ENCODE measurements around the gene TRIM28.

DNA sequence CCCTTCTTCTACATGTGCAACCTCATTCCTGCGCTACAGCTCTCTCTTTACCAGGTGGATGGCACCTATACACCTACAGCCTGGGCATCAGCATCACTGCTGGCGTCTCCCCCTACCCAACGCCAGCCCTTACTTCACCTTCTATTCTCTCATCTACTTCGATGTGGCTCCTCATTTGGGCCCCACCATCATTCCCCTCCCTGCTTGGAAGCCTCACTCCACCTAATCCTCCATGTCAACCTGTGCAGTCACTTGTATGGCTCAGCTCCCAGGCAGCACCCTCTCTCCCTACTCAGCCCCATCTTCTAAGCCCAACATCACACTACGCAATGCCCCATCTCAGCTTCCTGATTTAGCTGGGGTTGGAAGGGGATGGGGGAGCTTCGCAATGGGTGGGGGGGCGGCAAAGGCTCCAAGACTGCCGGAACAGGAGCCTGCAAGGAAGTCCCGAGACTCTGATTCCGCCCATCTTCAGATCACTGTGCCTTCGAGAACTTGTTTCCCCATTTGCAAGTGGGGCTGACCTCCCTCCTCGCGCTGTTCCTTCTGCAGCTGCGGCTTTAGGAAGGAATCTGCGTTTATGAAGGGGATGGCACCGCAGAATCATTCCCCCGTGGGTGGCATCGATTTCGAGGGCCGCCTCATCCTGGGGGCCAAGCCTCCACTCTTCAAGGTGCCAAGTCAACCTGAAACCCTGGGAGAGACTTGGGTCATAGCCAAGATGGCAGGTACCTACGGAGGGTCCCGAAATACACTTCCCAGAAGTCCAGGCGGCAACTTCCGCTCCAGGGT, 28.4 kb downstream of the TRIM28 start:
- TF ChIP-seq, protein P1, sequence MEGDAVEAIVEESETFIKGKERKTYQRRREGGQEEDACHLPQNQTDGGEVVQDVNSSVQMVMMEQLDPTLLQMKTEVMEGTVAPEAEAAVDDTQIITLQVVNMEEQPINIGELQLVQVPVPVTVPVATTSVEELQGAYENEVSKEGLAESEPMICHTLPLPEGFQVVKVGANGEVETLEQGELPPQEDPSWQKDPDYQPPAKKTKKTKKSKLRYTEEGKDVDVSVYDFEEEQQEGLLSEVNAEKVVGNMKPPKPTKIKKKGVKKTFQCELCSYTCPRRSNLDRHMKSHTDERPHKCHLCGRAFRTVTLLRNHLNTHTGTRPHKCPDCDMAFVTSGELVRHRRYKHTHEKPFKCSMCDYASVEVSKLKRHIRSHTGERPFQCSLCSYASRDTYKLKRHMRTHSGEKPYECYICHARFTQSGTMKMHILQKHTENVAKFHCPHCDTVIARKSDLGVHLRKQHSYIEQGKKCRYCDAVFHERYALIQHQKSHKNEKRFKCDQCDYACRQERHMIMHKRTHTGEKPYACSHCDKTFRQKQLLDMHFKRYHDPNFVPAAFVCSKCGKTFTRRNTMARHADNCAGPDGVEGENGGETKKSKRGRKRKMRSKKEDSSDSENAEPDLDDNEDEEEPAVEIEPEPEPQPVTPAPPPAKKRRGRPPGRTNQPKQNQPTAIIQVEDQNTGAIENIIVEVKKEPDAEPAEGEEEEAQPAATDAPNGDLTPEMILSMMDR (IDR thresholded peaks at IDR 0.05 in 2 of 3, conservative IDR thresholded peaks at IDR 0.05 in 1 of 3; ENCODE audit: borderline replicate concordance in 1 of 3, insufficient read depth in 1 of 3, low read depth in 2 of 3, low read length in 2 of 3) = no peak
- TF ChIP-seq POLR2A (IDR thresholded peaks at IDR 0.05; ENCODE audit: borderline replicate concordance, extremely low read depth, insufficient read depth, insufficient read length) (no peak), EZH2 (IDR thresholded peaks at IDR 0.05) (no peak)
- TF ChIP-seq, protein P2, sequence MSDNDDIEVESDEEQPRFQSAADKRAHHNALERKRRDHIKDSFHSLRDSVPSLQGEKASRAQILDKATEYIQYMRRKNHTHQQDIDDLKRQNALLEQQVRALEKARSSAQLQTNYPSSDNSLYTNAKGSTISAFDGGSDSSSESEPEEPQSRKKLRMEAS (IDR thresholded peaks at IDR 0.05) = no peak
- TF ChIP-seq, protein P3, sequence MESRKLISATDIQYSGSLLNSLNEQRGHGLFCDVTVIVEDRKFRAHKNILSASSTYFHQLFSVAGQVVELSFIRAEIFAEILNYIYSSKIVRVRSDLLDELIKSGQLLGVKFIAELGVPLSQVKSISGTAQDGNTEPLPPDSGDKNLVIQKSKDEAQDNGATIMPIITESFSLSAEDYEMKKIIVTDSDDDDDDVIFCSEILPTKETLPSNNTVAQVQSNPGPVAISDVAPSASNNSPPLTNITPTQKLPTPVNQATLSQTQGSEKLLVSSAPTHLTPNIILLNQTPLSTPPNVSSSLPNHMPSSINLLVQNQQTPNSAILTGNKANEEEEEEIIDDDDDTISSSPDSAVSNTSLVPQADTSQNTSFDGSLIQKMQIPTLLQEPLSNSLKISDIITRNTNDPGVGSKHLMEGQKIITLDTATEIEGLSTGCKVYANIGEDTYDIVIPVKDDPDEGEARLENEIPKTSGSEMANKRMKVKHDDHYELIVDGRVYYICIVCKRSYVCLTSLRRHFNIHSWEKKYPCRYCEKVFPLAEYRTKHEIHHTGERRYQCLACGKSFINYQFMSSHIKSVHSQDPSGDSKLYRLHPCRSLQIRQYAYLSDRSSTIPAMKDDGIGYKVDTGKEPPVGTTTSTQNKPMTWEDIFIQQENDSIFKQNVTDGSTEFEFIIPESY (IDR thresholded peaks at IDR 0.05; ENCODE audit: extremely low read depth, insufficient replicate concordance, low read length) = no peak
- TF ChIP-seq, protein P4, sequence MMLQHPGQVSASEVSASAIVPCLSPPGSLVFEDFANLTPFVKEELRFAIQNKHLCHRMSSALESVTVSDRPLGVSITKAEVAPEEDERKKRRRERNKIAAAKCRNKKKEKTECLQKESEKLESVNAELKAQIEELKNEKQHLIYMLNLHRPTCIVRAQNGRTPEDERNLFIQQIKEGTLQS (IDR thresholded peaks at IDR 0.05) = no peak

All from HCT116 (cell line).